Spleen (tissue), 11 donors: ENCODE data around the gene PGBD2. TPM values are rescaled to one million over a fixed set of nuclear protein-coding genes. Genes with fewer than 3 reads are reported as not detected.
"Not testable (repeated sequence)": the region's sequence is repeated elsewhere in the genome, so short reads cannot be mapped to it uniquely, and the experiment has no call there.

Experiments used
- DNase-seq: peaks from one replicate; pipeline ENCODE4 v3.0.0-alpha.2; 2020
- H3K27ac ChIP-seq, 8 donors: fragments of 200-600 bp; sonication (generic) in 7 of 8; 1 replicate in 4 of 8; 2 replicates in 4 of 8; pipeline versions ENCODE4 v1.5.0 to v1.8.0; 2016 to 2021; ENCODE audit warnings: inconsistent platforms in 4 of 8, mild to moderate bottlenecking in 4 of 8, moderate library complexity in 1 of 8
- H3K27me3 ChIP-seq, 7 donors: fragments of 200-600 bp; sonication (generic) in 6 of 7; replicated peaks in 1 of 7; 1 replicate in 4 of 7; 2 replicates in 3 of 7; pipeline versions ENCODE4 v1.5.0 to v1.8.0; 2016 to 2021; ENCODE audit warnings: inconsistent platforms in 3 of 7, mild to moderate bottlenecking in 1 of 7
- H3K36me3 ChIP-seq, 6 donors: fragments of 200-600 bp; sonication (generic) in 5 of 6; 1 replicate in 4 of 6; 2 replicates in 2 of 6; pipeline versions ENCODE4 v1.5.0 to v1.8.0; 2016 to 2021; ENCODE audit warnings: inconsistent platforms in 2 of 6
- H3K4me1 ChIP-seq, 6 donors: fragments of 200-600 bp; sonication (generic) in 5 of 6; 1 replicate in 3 of 6; 2 replicates in 3 of 6; pipeline versions ENCODE4 v1.5.0 to v1.8.0; 2016 to 2021; ENCODE audit warnings: inconsistent platforms in 3 of 6
- H3K4me3 ChIP-seq, 8 donors: fragments of 200-600 bp; sonication (generic) in 7 of 8; 1 replicate in 4 of 8; 2 replicates in 4 of 8; pipeline versions ENCODE4 v1.5.0 to v1.8.0; 2016 to 2021; ENCODE audit warnings: inconsistent platforms in 4 of 8, mild to moderate bottlenecking in 4 of 8, moderate library complexity in 2 of 8
- H3K9me3 ChIP-seq, 8 donors: fragments of 200-600 bp; sonication (generic) in 7 of 8; 1 replicate in 4 of 8; 2 replicates in 4 of 8; pipeline versions ENCODE4 v1.5.0 to v1.8.0; 2016 to 2021; ENCODE audit warnings: inconsistent platforms in 4 of 8
- CTCF ChIP-seq, 11 experiments: fragments of 200-600 bp in 7 of 11; fragments of 450-650 bp in 4 of 11; sonication (generic) in 4 of 11; IDR thresholded peaks in 8 of 11; conservative IDR thresholded peaks in 3 of 11; 1 replicate in 7 of 11; 2 replicates in 4 of 11; pipeline versions ENCODE4 v1.4.0 to v1.8.0; 2016 to 2021; ENCODE audit warnings: antibody characterized with exemption in 11 of 11, inconsistent platforms in 4 of 11, mild to moderate bottlenecking in 1 of 11
- POLR2A ChIP-seq, 3 donors: fragments of 450-650 bp; IDR thresholded peaks; one replicate each; pipeline ENCODE4 v1.5.1; 2017; ENCODE audit warnings: antibody characterized with exemption in 3 of 3, mild to moderate bottlenecking in 1 of 3
- POLR2AphosphoS5 ChIP-seq, 3 donors: sonication (generic); formaldehyde crosslinking; IDR thresholded peaks; one replicate each; pipeline ENCODE4 v1.5.1; 2017; ENCODE audit warnings: antibody characterized with exemption in 3 of 3
- WGBS, 5 donors: extraction: QIAGEN DNeasy Blood & Tissue Kit in 3 of 5; methylation state at CpG; one replicate each; pipeline versions ENCODE4 v1.1.5 to v1.1.7; 2013 to 2018; 5-methylcytosine and 5-hydroxymethylcytosine counted together
- intact Hi-C: fragments of 100-400 bp; cut with DNase I; formaldehyde crosslinking; loops from one replicate; pipeline ENCODE4 v1.15.0; 2023; ENCODE audit warnings: low total_unique reads
- polyA plus RNA-seq, 3 donors: library from polyadenylated mRNA; stranded (reverse); fragments of 200-250 nt; gene quantifications; one replicate each; pipeline ENCODE4 v1.2.1, GENCODE V29; 2013
- total RNA-seq, 7 donors: library from RNA; depleted of rRNA in 3 of 7; stranded (reverse); fragments of >200 nt in 3 of 7; fragmentation: NEBNext Ultra II Directional in 4 of 7; extraction: Animal tissue kit (Norgen Biotek cat#: 25700) in 4 of 7; gene quantifications; one replicate each; pipeline versions ENCODE4 v1.1.0 to v1.2.1, GENCODE V29; 2016 to 2021
- donor health status: healthy with polysubstance abuse.
- donor health status: DM: no; HTN: no; CAD: no; lungs with moderate emphysema.
- donor health status: DM: no; HTN: no; CAD: no.
- donor health status: Bipolar disorder and iron deficiency.
- donor health status: healthy.
- donor health status: DM: no; HTN: no; CAD: no.
- donor health status: DM: yes; HTN: yes; CAD: no.

The PGBD2 gene
- total and polyA plus RNA-seq, 10 donors, result 7.2 to 23.1 (median 11.9) TPM

GRCh38 chr1:248872752-248873408 is 33.2 kb upstream of the PGBD2 start:
- intact Hi-C loops, result no loop called here
- Histone ChIP-seq H3K36me3 (no peaks in the 10 kb centered on the region), H3K4me1 (peaks cover 0 to 23% (median 9%) of the 10 kb centered on the region in 6 donors), H3K27me3 (no peaks in the 10 kb centered on the region), H3K27ac (peak overlapping the region; percentile 87 to 99 (median 95)), H3K4me3 (peak overlapping the region; percentile 51 to 80 (median 62)), H3K9me3 (no peaks in the 10 kb centered on the region)
- 1 to 3% (median 2%) methylated on average over 31 of the region's 31 CpGs for WGBS, 5 donors
- peak; percentile 87 for DNase-seq
- no peak for TF ChIP-seq POLR2A (IDR thresholded peaks at IDR 0.05)
- no peak for TF ChIP-seq POLR2AphosphoS5 (IDR thresholded peaks at IDR 0.05)
- TF ChIP-seq CTCF (IDR thresholded peaks at IDR 0.05 in 8 of 11, conservative IDR thresholded peaks at IDR 0.05 in 3 of 11), result no peak

- H3K4me1 ChIP-seq, result peaks cover 0 to 23% (median 9%) of the 10 kb centered on the region in 6 donors
- peak overlapping the region; percentile 87 to 99 (median 95) for H3K27ac ChIP-seq
- H3K4me3 ChIP-seq, result peak overlapping the region; percentile 51 to 80 (median 62)
- intact Hi-C loops, result no loop called here
- H3K27me3 ChIP-seq, result no peaks in the 10 kb centered on the region
- 0% methylated on average over 22 to 41 of the region's 41 CpGs for WGBS, 5 donors
- DNase-seq, result peak; percentile 96
- H3K9me3 ChIP-seq, result no peaks in the 10 kb centered on the region
- H3K36me3 ChIP-seq, result no peaks in the 10 kb centered on the region
- TF ChIP-seq CTCF (IDR thresholded peaks at IDR 0.05 in 8 of 11, conservative IDR thresholded peaks at IDR 0.05 in 3 of 11) (peak in 1 of 11 experiments; percentile 23), POLR2AphosphoS5 (IDR thresholded peaks at IDR 0.05) (peak; percentile 78 to 89 (median 88)), POLR2A (IDR thresholded peaks at IDR 0.05) (peak in 1 of 3 donors; percentile 63)
These were observed 32.5 kb upstream of the PGBD2 start for GRCh38 chr1:248873409-248873992.

- H3K4me3 ChIP-seq, result peak overlapping the region; percentile 51 to 80 (median 62)
- DNase-seq, result no peak
- H3K27ac ChIP-seq, result peak overlapping the region; percentile 87 to 99 (median 95)
- H3K27me3 ChIP-seq, result no peaks in the 10 kb centered on the region
- TF ChIP-seq POLR2A (IDR thresholded peaks at IDR 0.05), result no peak
- TF ChIP-seq CTCF (IDR thresholded peaks at IDR 0.05 in 8 of 11, conservative IDR thresholded peaks at IDR 0.05 in 3 of 11), result peak in 1 of 11 experiments; percentile 7
- TF ChIP-seq POLR2AphosphoS5 (IDR thresholded peaks at IDR 0.05), result no peak
- intact Hi-C loops, result no loop called here
- H3K9me3 ChIP-seq, result no peaks in the 10 kb centered on the region
- no peaks in the 10 kb centered on the region for H3K36me3 ChIP-seq
- WGBS, 5 donors, result 6 to 13% (median 6%) methylated on average over 23 of the region's 23 CpGs
- H3K4me1 ChIP-seq, result peaks cover 0 to 23% (median 9%) of the 10 kb centered on the region in 6 donors
These were observed 32.0 kb upstream of the PGBD2 start for GRCh38 chr1:248873993-248874533.

- H3K4me1 ChIP-seq, result peaks cover 0 to 13% (median 7%) of the 10 kb centered on the region in 6 donors
- WGBS, 5 donors, result 88 to 96% (median 92%) methylated on average over 1 of the region's 1 CpG
- intact Hi-C loops, result no loop called here
- H3K9me3 ChIP-seq, result no peaks in the 10 kb centered on the region
- no peak overlapping the region for H3K4me3 ChIP-seq
- no peak for TF ChIP-seq POLR2A (IDR thresholded peaks at IDR 0.05)
- no peak for TF ChIP-seq POLR2AphosphoS5 (IDR thresholded peaks at IDR 0.05)
- TF ChIP-seq CTCF (IDR thresholded peaks at IDR 0.05 in 8 of 11, conservative IDR thresholded peaks at IDR 0.05 in 3 of 11), result no peak
- no peak for DNase-seq
- H3K27ac ChIP-seq, result no peak overlapping the region
- H3K27me3 ChIP-seq, result no peaks in the 10 kb centered on the region
- no peaks in the 10 kb centered on the region for H3K36me3 ChIP-seq
These were observed 24.8 kb upstream of the PGBD2 start for GRCh38 chr1:248881261-248881660.

GRCh38 chr1:248882427-248882826 is 23.6 kb upstream of the PGBD2 start:
- H3K9me3 ChIP-seq, H3K27ac ChIP-seq, intact Hi-C loops, H3K27me3 ChIP-seq, DNase-seq, H3K4me3 ChIP-seq, H3K36me3 ChIP-seq: not testable (repeated sequence)
- 72 to 85% (median 79%) methylated on average over 7 of the region's 7 CpGs for WGBS, 5 donors
- peaks cover 0 to 20% (median 10%) of the 10 kb centered on the region in 6 donors for H3K4me1 ChIP-seq
